ENCODE data around the gene LDLRAD3.

LDLRAD3 gene

DNA sequence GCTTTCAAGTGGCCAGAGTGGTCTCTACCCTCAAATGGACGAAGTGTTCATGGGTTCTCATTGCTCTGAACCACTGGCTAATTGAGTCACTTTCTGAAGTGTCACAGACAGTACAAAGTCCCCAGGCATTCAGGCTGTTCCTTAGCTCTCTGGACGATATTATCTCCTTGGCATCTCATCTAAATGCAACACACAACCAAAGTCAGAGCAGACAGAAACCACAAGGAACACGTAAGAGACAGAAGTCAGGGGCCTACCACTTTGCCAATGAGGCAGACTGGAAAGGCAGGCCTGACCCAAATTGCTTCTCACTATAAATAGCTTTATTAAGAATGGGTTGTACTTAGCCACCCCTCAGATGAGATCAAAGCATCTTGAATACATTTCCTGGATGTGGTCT is 29.0 kb upstream of the LDLRAD3 start:
- Mint-ChIP-seq H3K4me1 (ENCODE audit: low read depth) (no peaks in the 10 kb centered on the region), H3K36me3 (ENCODE audit: low read depth) (no peaks in the 10 kb centered on the region), H3K4me3 (no peak overlapping the region), H3K27me3 (peaks cover 10% of the 10 kb centered on the region), H3K27ac (no peak overlapping the region), H3K9me3 (no peaks in the 10 kb centered on the region)

DNA sequence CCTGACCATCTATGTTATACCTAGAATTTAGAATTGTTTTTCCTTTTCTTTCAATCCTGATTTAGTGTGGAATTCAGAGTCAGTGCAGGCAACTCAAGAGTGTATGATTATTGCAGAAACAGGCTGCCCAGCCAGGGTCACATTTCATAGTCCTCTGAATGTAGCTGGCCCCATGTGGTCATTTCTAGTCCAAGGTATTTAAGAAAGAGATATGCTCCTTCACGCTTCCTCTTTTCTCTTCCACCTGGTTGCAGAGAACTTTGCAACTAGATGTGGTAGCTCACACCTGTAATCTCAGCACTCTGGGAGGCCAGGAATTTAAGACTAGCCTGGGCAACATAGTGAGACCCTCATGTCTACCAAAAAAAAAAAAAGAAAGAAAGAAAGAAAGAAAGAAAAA is 27.6 kb upstream of the LDLRAD3 start:
- H3K27me3 Mint-ChIP-seq: peaks cover 10% of the 10 kb centered on the region
- no peaks in the 10 kb centered on the region for H3K36me3 Mint-ChIP-seq (ENCODE audit: low read depth)

DNA sequence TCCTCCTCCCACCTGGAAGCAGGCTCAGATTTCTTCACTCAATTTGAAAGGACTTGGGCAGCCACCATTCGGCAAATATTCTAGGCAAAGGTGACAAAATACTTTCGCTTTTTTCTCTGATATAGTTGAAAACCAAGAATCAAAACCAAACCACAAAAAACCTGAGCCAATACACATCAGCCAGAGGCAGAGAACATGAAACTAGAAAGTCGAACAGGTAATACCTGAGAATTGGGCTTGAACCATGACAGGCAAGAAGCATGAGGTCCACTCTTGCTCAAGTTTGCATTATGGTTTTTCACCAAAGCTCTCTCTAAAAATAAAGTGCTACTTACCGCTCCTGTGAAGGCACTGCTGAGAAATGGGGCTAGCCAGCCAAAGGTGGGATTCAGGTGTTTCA is 26.2 kb upstream of the LDLRAD3 start:
- H3K27me3 Mint-ChIP-seq: peaks cover 10% of the 10 kb centered on the region
- no peaks in the 10 kb centered on the region for H3K9me3 Mint-ChIP-seq
- no peak overlapping the region for H3K27ac Mint-ChIP-seq
- no peaks in the 10 kb centered on the region for H3K36me3 Mint-ChIP-seq (ENCODE audit: low read depth)
- H3K4me1 Mint-ChIP-seq (ENCODE audit: low read depth): no peaks in the 10 kb centered on the region
- H3K4me3 Mint-ChIP-seq: no peak overlapping the region

More for the DNA sequence above, 27.6 kb upstream of the LDLRAD3 start:
- H3K9me3 Mint-ChIP-seq: no peaks in the 10 kb centered on the region
- H3K4me3 Mint-ChIP-seq: no peak overlapping the region
- H3K27ac Mint-ChIP-seq: no peak overlapping the region
- no peaks in the 10 kb centered on the region for H3K4me1 Mint-ChIP-seq (ENCODE audit: low read depth)

DNA sequence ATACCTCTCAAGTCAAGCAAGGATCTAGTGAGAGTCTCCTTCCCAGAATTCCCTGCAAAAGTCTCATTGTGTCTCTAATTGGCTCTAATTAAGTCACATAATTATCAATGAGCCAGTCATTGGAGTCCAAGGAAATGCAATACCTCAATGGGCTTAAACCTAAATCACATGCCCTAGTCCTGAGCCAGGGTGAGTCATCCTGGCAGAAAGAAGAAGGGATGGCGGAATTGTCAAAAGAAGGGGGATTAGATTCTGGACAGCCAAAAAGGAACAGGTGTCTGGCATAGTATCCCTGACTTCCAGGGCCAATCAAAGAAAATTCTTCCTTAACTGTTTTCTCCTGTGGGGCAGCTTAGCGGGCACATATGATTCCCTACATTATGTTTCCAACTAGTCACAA is 25.1 kb upstream of the LDLRAD3 start:
- Mint-ChIP-seq H3K4me3 (no peak overlapping the region), H3K27me3 (peaks cover 7% of the 10 kb centered on the region), H3K9me3 (no peaks in the 10 kb centered on the region), H3K36me3 (ENCODE audit: low read depth) (no peaks in the 10 kb centered on the region), H3K4me1 (ENCODE audit: low read depth) (no peaks in the 10 kb centered on the region), H3K27ac (no peak overlapping the region)

DNA sequence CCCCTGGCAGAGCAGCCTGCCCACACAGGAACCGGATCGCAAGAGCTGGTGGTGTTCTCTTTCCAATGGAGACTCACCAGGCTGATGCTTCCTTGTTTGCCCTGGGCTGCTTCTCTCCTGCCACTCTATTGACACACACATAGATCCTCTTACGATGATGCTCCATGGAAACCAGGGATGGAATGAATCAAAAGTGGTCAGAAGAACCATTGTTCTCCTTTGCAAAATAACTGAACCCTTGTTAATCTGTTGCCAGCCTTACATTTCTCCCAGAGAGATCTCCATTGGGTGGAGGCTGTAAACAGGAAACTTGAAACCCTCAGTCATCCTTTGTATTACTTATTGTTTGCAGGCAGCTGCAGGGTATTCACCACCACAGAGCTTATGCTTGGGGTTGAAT is 24.6 kb upstream of the LDLRAD3 start:
- H3K27ac Mint-ChIP-seq: no peak overlapping the region

DNA sequence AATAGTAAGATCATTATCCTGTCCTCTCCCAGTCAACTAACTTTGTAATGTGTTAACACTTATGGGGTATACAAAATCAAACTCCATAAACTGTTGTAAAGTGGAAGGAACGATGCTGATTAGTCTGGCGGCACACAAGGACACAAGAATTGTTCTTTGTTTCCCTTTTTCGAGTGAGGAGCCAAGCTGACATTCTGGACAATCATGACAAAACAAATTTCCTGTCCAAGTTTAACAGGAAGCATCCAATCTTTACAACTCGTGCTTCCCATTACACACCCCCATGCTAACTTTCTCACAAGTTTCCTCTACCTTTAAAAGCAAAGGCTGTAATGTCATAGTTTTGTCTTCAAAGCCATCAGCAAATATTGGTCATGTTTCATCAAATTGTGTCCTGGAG is 20.4 kb upstream of the LDLRAD3 start:
- Mint-ChIP-seq H3K36me3 (ENCODE audit: low read depth) (no peaks in the 10 kb centered on the region), H3K9me3 (peaks cover 3% of the 10 kb centered on the region), H3K27me3 (peaks cover 5% of the 10 kb centered on the region), H3K4me3 (no peak overlapping the region), H3K27ac (no peak overlapping the region), H3K4me1 (ENCODE audit: low read depth) (no peaks in the 10 kb centered on the region)

More for the DNA sequence above, 24.6 kb upstream of the LDLRAD3 start:
- Mint-ChIP-seq H3K4me3 (no peak overlapping the region), H3K27me3 (peaks cover 7% of the 10 kb centered on the region), H3K9me3 (no peaks in the 10 kb centered on the region), H3K4me1 (ENCODE audit: low read depth) (no peaks in the 10 kb centered on the region), H3K36me3 (ENCODE audit: low read depth) (no peaks in the 10 kb centered on the region)

DNA sequence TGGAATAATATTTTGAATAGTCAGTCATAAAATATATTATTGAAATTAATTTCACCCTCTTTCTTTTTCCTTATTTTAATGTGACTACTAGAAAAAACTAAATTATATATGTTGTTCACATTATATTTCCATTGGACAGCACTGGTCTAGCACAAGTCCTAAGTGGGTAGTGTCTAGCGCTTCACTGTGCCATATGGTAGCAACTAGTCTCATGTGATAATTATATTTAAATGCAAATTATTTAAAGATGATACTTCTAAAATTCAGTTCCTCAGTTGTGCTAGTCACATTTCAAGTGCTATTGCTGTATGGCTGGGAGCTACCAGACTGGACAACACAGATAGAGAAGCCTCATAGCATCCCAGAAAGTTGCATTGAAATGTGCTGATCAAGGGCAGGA is 19.1 kb upstream of the LDLRAD3 start:
- no peaks in the 10 kb centered on the region for H3K4me1 Mint-ChIP-seq (ENCODE audit: low read depth)
- peaks cover 5% of the 10 kb centered on the region for H3K27me3 Mint-ChIP-seq
- no peak overlapping the region for H3K27ac Mint-ChIP-seq
- H3K9me3 Mint-ChIP-seq: peaks cover 3% of the 10 kb centered on the region
- no peaks in the 10 kb centered on the region for H3K36me3 Mint-ChIP-seq (ENCODE audit: low read depth)
- H3K4me3 Mint-ChIP-seq: no peak overlapping the region

DNA sequence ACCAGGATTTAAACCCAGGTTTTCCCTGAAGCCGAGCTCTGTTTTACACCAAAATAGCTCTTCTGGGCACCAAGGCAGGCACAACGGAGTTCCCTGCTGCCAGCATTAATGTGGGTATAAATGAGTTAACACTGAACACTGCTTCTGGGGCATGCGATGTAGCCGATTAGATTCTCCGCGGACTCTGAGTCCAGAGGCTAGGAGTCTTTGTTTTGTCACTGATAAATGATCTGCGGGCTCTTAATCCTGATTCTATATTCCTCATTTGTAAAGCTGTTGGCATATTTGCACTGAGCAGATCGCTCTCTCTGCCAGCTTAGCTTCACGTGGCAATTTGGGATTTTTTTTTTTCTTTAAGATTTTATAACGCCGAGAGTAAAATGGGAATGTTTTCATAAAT is 16.8 kb upstream of the LDLRAD3 start:
- peaks cover 14% of the 10 kb centered on the region for H3K27me3 Mint-ChIP-seq
- no peak overlapping the region for H3K4me3 Mint-ChIP-seq
- H3K4me1 Mint-ChIP-seq (ENCODE audit: low read depth): no peaks in the 10 kb centered on the region
- no peaks in the 10 kb centered on the region for H3K36me3 Mint-ChIP-seq (ENCODE audit: low read depth)
- no peak overlapping the region for H3K27ac Mint-ChIP-seq
- peaks cover 3% of the 10 kb centered on the region for H3K9me3 Mint-ChIP-seq

DNA sequence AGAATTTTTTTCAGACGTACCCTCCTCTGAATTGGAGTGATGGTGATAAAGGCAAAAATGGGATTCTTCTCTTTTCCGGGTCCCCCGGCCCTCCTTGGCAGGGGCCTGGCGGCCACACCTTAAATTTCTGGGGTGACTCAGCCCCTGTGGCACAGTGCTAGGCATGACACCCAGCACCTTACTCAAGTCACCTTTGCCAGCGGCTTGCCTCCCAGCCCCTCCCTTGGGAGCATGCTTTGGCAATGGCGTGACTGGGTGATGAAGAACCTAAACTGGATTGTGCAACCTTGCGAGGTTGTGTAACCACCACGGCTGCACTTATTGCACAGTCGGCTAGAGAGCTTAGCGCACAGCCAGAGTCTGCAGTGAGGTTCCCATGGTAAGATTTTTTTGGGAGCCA is 16.2 kb upstream of the LDLRAD3 start:
- H3K9me3 Mint-ChIP-seq: peaks cover 3% of the 10 kb centered on the region
- H3K27ac Mint-ChIP-seq: no peak overlapping the region
- H3K4me3 Mint-ChIP-seq: no peak overlapping the region
- no peaks in the 10 kb centered on the region for H3K4me1 Mint-ChIP-seq (ENCODE audit: low read depth)
- H3K36me3 Mint-ChIP-seq (ENCODE audit: low read depth): no peaks in the 10 kb centered on the region
- peaks cover 17% of the 10 kb centered on the region for H3K27me3 Mint-ChIP-seq

DNA sequence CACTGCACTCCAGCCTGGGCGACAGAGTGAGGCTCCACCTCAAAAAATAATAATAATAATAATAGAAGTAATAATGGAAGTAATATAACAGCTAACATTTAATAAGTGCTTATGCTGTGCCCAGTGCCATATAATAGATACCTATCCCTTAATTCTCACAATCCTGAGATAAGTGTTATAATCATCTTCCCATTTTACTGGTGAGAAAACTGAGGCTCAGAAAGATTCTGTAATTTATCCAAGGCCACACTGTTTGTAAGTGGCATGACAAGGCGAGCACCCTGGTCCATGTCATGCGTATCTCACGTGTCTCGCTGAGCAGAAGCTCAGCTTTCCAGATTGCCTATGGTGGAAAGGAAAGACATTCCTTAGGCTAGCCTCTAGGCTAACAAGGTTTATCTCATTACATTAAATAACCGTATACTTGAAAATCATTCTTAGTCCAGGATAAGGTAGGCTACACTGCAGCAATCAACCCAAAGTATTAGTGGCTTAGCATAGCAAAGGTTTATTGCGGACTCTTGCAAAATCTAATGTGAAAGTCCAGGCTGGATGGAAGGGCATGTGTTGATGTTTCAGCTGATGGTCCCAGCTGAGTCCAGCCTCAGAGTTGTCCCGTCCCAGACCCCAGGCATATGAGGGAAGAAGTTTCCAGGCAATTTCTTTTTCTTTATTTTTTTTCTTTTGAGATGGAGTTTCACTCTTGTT is 15.0 kb upstream of the LDLRAD3 start:
- Mint-ChIP-seq H3K27ac (no peak overlapping the region), H3K27me3 (peaks cover 27% of the 10 kb centered on the region), H3K4me3 (no peak overlapping the region), H3K4me1 (ENCODE audit: low read depth) (no peaks in the 10 kb centered on the region), H3K36me3 (ENCODE audit: low read depth) (no peaks in the 10 kb centered on the region), H3K9me3 (peaks cover 3% of the 10 kb centered on the region)

DNA sequence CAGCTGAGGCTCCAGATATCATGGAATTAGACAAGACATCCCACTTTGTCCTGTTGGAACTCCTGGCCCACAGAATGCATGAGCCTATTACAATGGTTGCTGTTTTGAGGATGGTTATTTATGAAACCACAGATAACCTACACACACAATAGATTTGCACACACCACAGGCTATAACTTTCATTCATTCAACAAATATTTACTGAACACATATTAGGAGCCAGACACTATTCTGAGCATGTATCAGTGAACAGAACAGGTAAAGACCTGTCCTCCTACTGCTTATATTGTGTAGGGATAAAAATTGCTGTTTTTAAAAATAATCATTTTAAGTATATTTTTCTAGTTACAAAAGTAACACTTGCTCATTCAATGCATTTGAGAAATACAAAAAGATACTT is 13.4 kb upstream of the LDLRAD3 start:
- H3K27me3 Mint-ChIP-seq: peaks cover 31% of the 10 kb centered on the region
- no peak overlapping the region for H3K4me3 Mint-ChIP-seq
- no peaks in the 10 kb centered on the region for H3K4me1 Mint-ChIP-seq (ENCODE audit: low read depth)
- H3K27ac Mint-ChIP-seq: no peak overlapping the region
- no peaks in the 10 kb centered on the region for H3K36me3 Mint-ChIP-seq (ENCODE audit: low read depth)
- peaks cover 3% of the 10 kb centered on the region for H3K9me3 Mint-ChIP-seq

DNA sequence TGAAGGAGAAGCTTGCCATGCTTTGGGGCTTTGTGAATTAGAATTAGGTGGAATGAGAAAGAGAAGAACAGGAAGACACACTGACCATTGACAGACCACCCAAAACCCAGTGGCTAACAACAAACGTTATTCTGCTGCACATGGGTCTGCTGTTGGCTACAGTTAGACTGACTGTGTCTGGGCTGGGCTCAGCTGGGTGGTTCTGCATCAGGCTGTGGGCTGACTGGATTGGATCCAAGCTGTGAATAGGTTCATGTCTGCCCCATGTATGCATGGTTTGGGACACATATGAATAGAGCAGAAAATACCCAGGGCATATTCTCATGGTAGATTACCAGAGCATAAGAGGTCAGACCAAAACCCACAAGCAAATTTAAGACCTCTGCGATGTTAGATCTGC is 11.7 kb upstream of the LDLRAD3 start:
- Mint-ChIP-seq H3K9me3 (no peaks in the 10 kb centered on the region), H3K4me3 (no peak overlapping the region), H3K4me1 (ENCODE audit: low read depth) (no peaks in the 10 kb centered on the region), H3K36me3 (ENCODE audit: low read depth) (no peaks in the 10 kb centered on the region), H3K27ac (no peak overlapping the region), H3K27me3 (peaks cover 26% of the 10 kb centered on the region)

DNA sequence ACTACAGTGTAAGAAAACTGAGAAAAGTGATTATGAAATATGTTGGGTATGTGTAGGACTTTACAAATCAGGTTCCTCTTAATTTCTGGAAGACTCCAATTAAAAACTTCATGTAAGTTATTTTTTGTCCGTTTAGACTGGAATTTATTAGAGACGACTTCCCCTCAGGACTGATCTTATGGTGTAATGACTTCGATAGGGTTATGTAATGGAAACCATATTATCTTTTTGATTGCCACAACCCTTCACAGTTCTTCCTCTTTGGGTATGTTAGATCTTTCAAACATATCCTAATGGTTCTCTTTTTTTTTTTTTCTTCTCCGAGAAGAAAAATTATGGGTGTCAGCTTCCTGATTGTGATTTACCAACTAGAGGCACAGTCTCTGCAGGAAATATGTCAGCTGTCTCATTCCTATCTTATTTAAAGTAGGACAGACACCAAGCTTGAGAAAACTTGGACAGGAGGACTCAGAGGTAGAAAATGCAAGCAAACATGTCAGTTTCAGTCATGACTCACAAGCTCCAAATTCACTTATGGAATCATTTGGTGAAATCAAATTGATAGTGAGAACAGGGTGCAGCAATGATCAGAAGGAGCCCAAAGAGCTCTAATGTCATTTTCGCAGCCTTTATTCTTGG is 11.1 kb upstream of the LDLRAD3 start:
- no peaks in the 10 kb centered on the region for H3K4me1 Mint-ChIP-seq (ENCODE audit: low read depth)
- no peaks in the 10 kb centered on the region for H3K9me3 Mint-ChIP-seq
- H3K27ac Mint-ChIP-seq: no peak overlapping the region
- no peak overlapping the region for H3K4me3 Mint-ChIP-seq
- peaks cover 30% of the 10 kb centered on the region for H3K27me3 Mint-ChIP-seq
- no peaks in the 10 kb centered on the region for H3K36me3 Mint-ChIP-seq (ENCODE audit: low read depth)

DNA sequence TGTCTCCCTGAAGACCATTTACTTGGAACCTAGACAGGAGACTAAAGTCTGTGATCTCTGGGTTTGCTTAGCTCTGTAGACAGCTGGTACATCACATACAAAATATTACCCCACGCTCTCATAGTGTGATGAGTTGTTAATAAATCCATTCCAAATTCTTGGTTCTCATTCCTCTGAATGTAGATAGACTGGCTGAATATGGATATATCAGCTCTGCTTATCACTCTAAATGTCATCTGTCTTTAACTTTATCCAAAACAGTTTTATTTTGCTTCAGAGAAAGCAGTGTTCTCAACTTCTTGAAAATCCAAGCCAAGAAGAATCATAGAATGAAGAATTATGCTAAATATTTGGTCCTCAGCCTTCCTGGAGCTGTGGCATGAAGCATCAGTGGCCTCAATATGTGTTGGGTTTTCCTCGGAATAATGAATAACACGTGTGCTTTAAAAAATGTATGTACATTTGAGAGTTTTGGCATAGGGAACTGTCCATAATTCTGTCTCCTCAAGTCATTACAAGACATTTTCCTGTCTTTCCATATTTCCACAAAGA is 10.5 kb upstream of the LDLRAD3 start:
- peaks cover 30% of the 10 kb centered on the region for H3K27me3 Mint-ChIP-seq

DNA sequence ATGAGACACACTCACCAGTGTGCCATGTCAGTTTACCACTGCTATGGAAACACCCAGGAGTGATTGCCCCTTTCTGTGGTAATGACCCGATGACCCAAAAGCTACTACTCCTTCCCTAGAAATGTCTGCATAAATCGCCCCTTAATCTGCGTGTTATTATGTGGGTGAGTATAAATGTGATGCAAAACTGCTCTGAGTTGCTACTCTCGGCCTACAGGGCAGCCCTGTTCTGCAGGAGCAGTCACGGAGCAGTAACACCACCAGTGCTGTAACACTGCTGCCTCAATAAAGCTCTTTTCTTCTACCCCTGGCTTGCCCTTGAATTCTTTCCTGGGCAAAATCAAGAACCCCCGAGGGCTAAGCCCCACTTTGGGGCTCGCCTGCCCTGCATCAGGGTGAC is 9.6 kb upstream of the LDLRAD3 start:
- peaks cover 34% of the 10 kb centered on the region for H3K27me3 Mint-ChIP-seq
- H3K4me1 Mint-ChIP-seq (ENCODE audit: low read depth): no peaks in the 10 kb centered on the region
- H3K36me3 Mint-ChIP-seq (ENCODE audit: low read depth): no peaks in the 10 kb centered on the region
- H3K4me3 Mint-ChIP-seq: no peak overlapping the region
- no peak overlapping the region for H3K27ac Mint-ChIP-seq
- H3K9me3 Mint-ChIP-seq: no peaks in the 10 kb centered on the region

More for the DNA sequence above, 10.5 kb upstream of the LDLRAD3 start:
- Mint-ChIP-seq H3K4me1 (ENCODE audit: low read depth) (no peaks in the 10 kb centered on the region), H3K36me3 (ENCODE audit: low read depth) (no peaks in the 10 kb centered on the region), H3K4me3 (no peak overlapping the region), H3K27ac (no peak overlapping the region), H3K9me3 (no peaks in the 10 kb centered on the region)

DNA sequence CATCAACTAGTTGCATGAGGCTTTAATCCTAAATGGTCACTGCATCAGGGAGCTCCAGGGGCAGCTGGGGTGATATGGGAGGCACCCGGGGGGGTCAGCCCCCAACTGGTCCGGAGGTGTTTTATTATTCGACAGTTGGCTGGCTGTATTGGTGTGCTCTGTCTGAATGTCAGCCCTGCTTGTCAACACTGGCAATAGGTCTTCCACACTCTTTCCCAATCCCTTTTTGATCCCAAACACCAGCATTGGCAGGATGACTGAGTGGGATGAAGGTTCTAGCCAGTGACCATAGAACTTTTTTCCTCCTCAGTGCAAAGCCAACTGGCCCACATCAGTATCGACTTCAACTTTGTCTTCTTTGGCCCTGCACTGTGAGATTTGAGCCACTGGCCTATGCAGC is 8.9 kb upstream of the LDLRAD3 start:
- Mint-ChIP-seq H3K36me3 (ENCODE audit: low read depth) (no peaks in the 10 kb centered on the region), H3K27ac (no peak overlapping the region), H3K9me3 (no peaks in the 10 kb centered on the region), H3K4me1 (ENCODE audit: low read depth) (no peaks in the 10 kb centered on the region), H3K27me3 (peaks cover 35% of the 10 kb centered on the region), H3K4me3 (no peak overlapping the region)

All from stimulated activated naive CD8-positive, alpha-beta T cell treated with anti-CD3 and anti-CD28 coated beads, Interleukin-15, Interleukin-2, amounts not matched to agents 100 ng/mL and 50 ng/mL, for 24 hours (primary cell).